Astrocyte of the cerebellum (primary cell): Measurements from ENCODE around the gene OR2K2.
"Not testable (repeated sequence)": the region's sequence is repeated elsewhere in the genome, so short reads cannot be mapped to it uniquely, and the experiment has no call there.

Experiments
- DNase-seq: peaks from one replicate; pipeline ENCODE4 v3.0.0-alpha.2; 2011; ENCODE audit warnings: low read depth
- H3K4me3 ChIP-seq: 2 replicates; pipeline ENCODE4 v1.5.1; 2011; ENCODE audit warnings: mild to moderate bottlenecking, low read depth, low read length, moderate library complexity
- CTCF ChIP-seq: IDR thresholded peaks from 2 replicates; pipeline ENCODE4 v1.5.1; 2012; ENCODE audit warnings: low read length, low read depth, moderate library complexity, mild to moderate bottlenecking; ENCODE audit errors: missing control alignments
- in situ Hi-C: cut with HindIII; loops from 2 replicates; pipeline ENCODE4 v1.10.0; 2017; ENCODE audit warnings: low sequenced_read_pairs

The OR2K2 gene

GRCh38 chr9:111282845-111283244 is 47.2 kb downstream of the OR2K2 start:
- no peak overlapping the region for H3K4me3 ChIP-seq
- no peak for TF ChIP-seq CTCF
- in situ Hi-C loops, result no loop called here
- DNase-seq, result no peak

- in situ Hi-C loops, H3K4me3 ChIP-seq, DNase-seq: not testable (repeated sequence)
Observed at GRCh38 chr9:111280795-111281194, 49.2 kb downstream of the OR2K2 start.
